ENCODE data around the gene IDH3B. TPM values are rescaled to one million over a fixed set of nuclear protein-coding genes. Genes with fewer than 3 reads are reported as not detected.
A peak's percentile ranks its signal among the peaks of the same experiment; 100 is the strongest.

IDH3B gene
- total and polyA plus RNA-seq, 2 donors (not counting 3 experiments of a cell fraction or from before 2014, with no cell fraction given): 86.9 to 177 TPM

- ChIA-PET POLR2A (no interaction called here), CTCF (interaction anchor here (0.6 kb wide), 1 partner anchor 20 kb away, joined by 4 read pairs; the partner anchor contains the start of gene NOP56)
- peak; percentile 16 to 17 for TF ChIP-seq CTCF (IDR thresholded peaks at IDR 0.05; ENCODE audit: extremely low read depth in 1 of 2, insufficient read depth in 1 of 2, low read depth in 1 of 2, low read length in 2 of 2)
- TF ChIP-seq MAX (IDR thresholded peaks at IDR 0.05; ENCODE audit: insufficient read depth, insufficient read length): no peak
- H3K9me3 ChIP-seq (replicated peaks; ENCODE audit: control insufficient read depth, insufficient read depth, low read length): no peaks in the 10 kb centered on the region
- dilution Hi-C loops (cut with MboI; ENCODE audit: extremely low pct_ligation_motif_present, low sequenced_read_pairs): no loop called here
- H3K4me1 ChIP-seq (ENCODE audit: control insufficient read depth, extremely low read depth, insufficient read depth, low read length): no peaks in the 10 kb centered on the region
- no peak overlapping the region for H3K27ac ChIP-seq (ENCODE audit: insufficient read depth, low read depth, low read length)
- no TSS peak for BruUV-seq (replicated peaks)
- H4K20me1 ChIP-seq (replicated peaks; ENCODE audit: control insufficient read depth, extremely low read depth, insufficient read depth, low read length): no peaks in the 10 kb centered on the region
- peaks cover 12 to 19% of the 10 kb centered on the region in 2 experiments for H3K27me3 ChIP-seq (ENCODE audit: control insufficient read depth in 2 of 2, insufficient read depth in 2 of 2, low read length in 2 of 2)
- no peak for FAIRE-seq
- DNase-seq (ENCODE audit: low read depth, low spot score): no peak
- H3K79me2 ChIP-seq (ENCODE audit: control insufficient read depth, insufficient read depth, low read length): no peaks in the 10 kb centered on the region
- H3K4me2 ChIP-seq (ENCODE audit: insufficient read depth, low read length): no peak overlapping the region
- H2AFZ ChIP-seq (ENCODE audit: low read depth, low read length): no peak overlapping the region
- no peaks in the 10 kb centered on the region for H3K36me3 ChIP-seq (ENCODE audit: control insufficient read depth in 2 of 2, extremely low read depth in 1 of 2, insufficient read depth in 2 of 2, low read length in 2 of 2)
- H3K9me1 ChIP-seq (replicated peaks; ENCODE audit: control insufficient read depth, extremely low read depth, insufficient read depth, low read length): no peaks in the 10 kb centered on the region
- H3K9ac ChIP-seq (replicated peaks; ENCODE audit: extremely low read depth, insufficient read depth, low read length): no peak overlapping the region
- no peak overlapping the region for H3K4me3 ChIP-seq (replicated peaks in 1 of 3; ENCODE audit: insufficient read depth in 1 of 3, low read depth in 1 of 3, low read length in 3 of 3)
- intact Hi-C loops (cut with micrococcal nuclease): no loop called here
Observed at GRCh38 chr20:2671977-2672376, 8.0 kb upstream of the IDH3B start.

- intact Hi-C loops (cut with micrococcal nuclease): no loop called here
- H3K4me1 ChIP-seq (ENCODE audit: control insufficient read depth, extremely low read depth, insufficient read depth, low read length): peaks cover 11% of the 10 kb centered on the region
- no peaks in the 10 kb centered on the region for H3K9me1 ChIP-seq (replicated peaks; ENCODE audit: control insufficient read depth, extremely low read depth, insufficient read depth, low read length)
- ChIA-PET POLR2A (interaction anchor here (1.2 to 1.3 kb wide), 2 partner anchors 9 to 11 kb away, joined by 3 to 9 read pairs; partner anchors contain the start of gene NOP56), CTCF (interaction anchor here (1.3 kb wide), 2 partner anchors 11 kb away, joined by 3 to 4 read pairs; partner anchors contain the start of gene NOP56)
- dilution Hi-C loops (cut with MboI; ENCODE audit: extremely low pct_ligation_motif_present, low sequenced_read_pairs): no loop called here
- no peaks in the 10 kb centered on the region for H4K20me1 ChIP-seq (replicated peaks; ENCODE audit: control insufficient read depth, extremely low read depth, insufficient read depth, low read length)
- peaks cover 3 to 6% of the 10 kb centered on the region in 2 experiments for H3K27me3 ChIP-seq (ENCODE audit: control insufficient read depth in 2 of 2, insufficient read depth in 2 of 2, low read length in 2 of 2)
- FAIRE-seq (no peak), DNase-seq (ENCODE audit: low read depth, low spot score) (no peak)
- peak overlapping the region; percentile 78 for H3K9ac ChIP-seq (replicated peaks; ENCODE audit: extremely low read depth, insufficient read depth, low read length)
- BruUV-seq (replicated peaks): TSS peak; percentile 29
- H2AFZ ChIP-seq (ENCODE audit: low read depth, low read length): peak overlapping the region; percentile 49
- peak overlapping the region; percentile 36 to 80 (median 62) for H3K4me3 ChIP-seq (replicated peaks in 1 of 3; ENCODE audit: insufficient read depth in 1 of 3, low read depth in 1 of 3, low read length in 3 of 3)
- peaks cover 1 to 22% of the 10 kb centered on the region in 2 experiments for H3K36me3 ChIP-seq (ENCODE audit: control insufficient read depth in 2 of 2, extremely low read depth in 1 of 2, insufficient read depth in 2 of 2, low read length in 2 of 2)
- H3K27ac ChIP-seq (ENCODE audit: insufficient read depth, low read depth, low read length): peak overlapping the region; percentile 54
- peaks cover 9% of the 10 kb centered on the region for H3K79me2 ChIP-seq (ENCODE audit: control insufficient read depth, insufficient read depth, low read length)
- TF ChIP-seq POLR2AphosphoS5 (IDR thresholded peaks at IDR 0.05; ENCODE audit: insufficient read depth, low read depth, low read length) (no peak), MAX (IDR thresholded peaks at IDR 0.05; ENCODE audit: insufficient read depth, insufficient read length) (no peak), FOS (IDR thresholded peaks at IDR 0.05; ENCODE audit: borderline replicate concordance, insufficient read depth, low read length) (no peak), JUN (IDR thresholded peaks at IDR 0.05; ENCODE audit: borderline replicate concordance, insufficient read depth, insufficient read length, low read depth) (no peak)
- peak overlapping the region; percentile 55 for H3K4me2 ChIP-seq (ENCODE audit: insufficient read depth, low read length)
- no peaks in the 10 kb centered on the region for H3K9me3 ChIP-seq (replicated peaks; ENCODE audit: control insufficient read depth, insufficient read depth, low read length)
Observed at GRCh38 chr20:2663364-2663886, 591 bp downstream of the IDH3B start.
